HepG2 (cell line): ENCODE data around the gene TRIM59. TPM values are rescaled to one million over a fixed set of nuclear protein-coding genes. Genes with fewer than 3 reads are reported as not detected.
"Not testable (repeated sequence)": the region's sequence is repeated elsewhere in the genome, so short reads cannot be mapped to it uniquely, and the experiment has no call there.

ENCODE experiments used
- ATAC-seq: fragments of 200-7000 bp; cut with Tn5 transposase; 3 replicates; pipeline ENCODE4 v1.9.1; 2020; ENCODE audit warnings: mild to moderate bottlenecking, moderate library complexity
- BruUV-seq: library from RNA; stranded (reverse); fragments of 400-500 nt; replicated peaks from 2 replicates; lab custom pipeline; 2021; lab: Mats Ljungman, UMichigan
- CTCF ChIA-PET: fragments of 300-600 bp; formaldehyde crosslinking; extraction: SDS; loops from one replicate; lab custom pipeline; 2021; ENCODE audit warnings: low total read pairs, inconsistent platforms, low intra/inter-chr PET ratio; lab: Yijun Ruan, JAX
- POLR2A ChIA-PET: fragments of 350-600 bp; sonication (Branson Sonifier 250); formaldehyde crosslinking; loops from one replicate; lab custom pipeline; 2020; ENCODE audit warnings: antibody characterized with exemption, inconsistent platforms; lab: Yijun Ruan, JAX
- DNase-seq: peaks from one replicate; pipeline ENCODE4 v3.0.0-alpha.2; 2015; ENCODE audit warnings: low spot score
- FAIRE-seq: peaks from 3 replicates; lab custom pipeline; 2011; peaks lifted over from hg19 to GRCh38; lab: Jason Lieb, UNC
- H2AFZ ChIP-seq: one replicate; pipeline ENCODE4 v1.6.1; 2011; ENCODE audit warnings: low read length, inconsistent platforms
- H3K27ac ChIP-seq: fragments of 300-600 bp; 3 replicates; pipeline ENCODE4 v1.8.0; 2011; ENCODE audit warnings: mixed run types, mild to moderate bottlenecking, mixed read lengths, low read length, inconsistent platforms; ENCODE audit not compliant: insufficient read depth; ENCODE audit errors: extremely low read length
- H3K27me3 ChIP-seq, 2 experiments: fragments of 200-600 bp in 1 of 2; 2 replicates in 1 of 2; 3 replicates in 1 of 2; pipeline versions ENCODE4 v1.6.0 to v1.8.0; 2011; ENCODE audit warnings: low read length in 2 of 2, mild to moderate bottlenecking in 2 of 2, moderate library complexity in 2 of 2, inconsistent platforms in 1 of 2; ENCODE audit not compliant: insufficient read depth in 2 of 2, control insufficient read depth in 1 of 2
- H3K36me3 ChIP-seq, 2 experiments: fragments of 200-600 bp in 1 of 2; replicated peaks in 1 of 2; 2 replicates in 1 of 2; 3 replicates in 1 of 2; pipeline versions ENCODE4 v1.5.1 to v1.8.0; 2011; ENCODE audit warnings: low read length in 2 of 2, inconsistent platforms in 1 of 2; ENCODE audit not compliant: insufficient read depth in 2 of 2, control insufficient read depth in 1 of 2
- H3K4me1 ChIP-seq: 2 replicates; pipeline ENCODE4 v1.5.1; 2012; ENCODE audit warnings: low read length, inconsistent platforms; ENCODE audit not compliant: insufficient read depth
- H3K4me2 ChIP-seq: 2 replicates; pipeline ENCODE4 v1.6.0; 2011; ENCODE audit warnings: low read depth, low read length, inconsistent platforms
- H3K4me3 ChIP-seq, 3 experiments: fragments of 200-600 bp in 1 of 3; sonication (generic), shearing (Covaris generic) in 1 of 3; replicated peaks in 1 of 3; 2 replicates each; pipeline ENCODE4 v1.5.1; 2011 to 2016; ENCODE audit warnings: low read length in 3 of 3, inconsistent platforms in 2 of 3, low read depth in 2 of 3, mild to moderate bottlenecking in 2 of 3, control low read depth in 1 of 3, mixed read lengths in 1 of 3; ENCODE audit not compliant: insufficient read depth in 1 of 3
- H3K79me2 ChIP-seq: one replicate; pipeline ENCODE4 v1.6.1; 2011; ENCODE audit warnings: low read length, inconsistent platforms; ENCODE audit not compliant: insufficient read depth
- H3K9ac ChIP-seq: 2 replicates; pipeline ENCODE4 v1.6.0; 2011; ENCODE audit warnings: mild to moderate bottlenecking, low read depth, low read length, inconsistent platforms; ENCODE audit not compliant: insufficient read depth
- H3K9me3 ChIP-seq: 2 replicates; pipeline ENCODE4 v1.5.1; 2012; ENCODE audit warnings: mild to moderate bottlenecking, low read length
- H4K20me1 ChIP-seq: 2 replicates; pipeline ENCODE4 v1.6.0; 2011; ENCODE audit warnings: inconsistent platforms, mild to moderate bottlenecking, low read length, moderate library complexity; ENCODE audit not compliant: insufficient read depth
- HNF4G ChIP-seq, 2 experiments: sonication (generic) in 1 of 2; formaldehyde crosslinking in 1 of 2; IDR thresholded peaks; 2 replicates each; pipeline versions ENCODE4 v1.4.0 to v1.6.1; 2011 to 2020; ENCODE audit warnings: borderline replicate concordance in 2 of 2, low read depth in 2 of 2, mild to moderate bottlenecking in 2 of 2, low read length in 1 of 2, missing genetic modification reagents in 1 of 2, moderate library complexity in 1 of 2
- JUN ChIP-seq: sonication (generic); formaldehyde crosslinking; IDR thresholded peaks from 2 replicates; pipeline ENCODE4 v1.4.0; 2020; ENCODE audit warnings: mild to moderate bottlenecking, missing genetic modification reagents
- KDM3A ChIP-seq: IDR thresholded peaks from 2 replicates; pipeline ENCODE4 v1.6.1; 2018; ENCODE audit warnings: low read depth, missing compliant biosample characterization
- KLF15 ChIP-seq: sonication (generic); formaldehyde crosslinking; IDR thresholded peaks from 2 replicates; pipeline ENCODE4 v1.8.1; 2023; ENCODE audit warnings: borderline replicate concordance, mild to moderate bottlenecking, inconsistent platforms, missing genetic modification reagents, mixed read lengths
- PLSCR1 ChIP-seq: sonication (generic); formaldehyde crosslinking; IDR thresholded peaks from 2 replicates; pipeline ENCODE4 v1.5.0; 2020; ENCODE audit warnings: missing genetic modification reagents, mild to moderate bottlenecking, borderline replicate concordance
- TCF7 ChIP-seq: sonication (generic); IDR thresholded peaks from 2 replicates; pipeline ENCODE4 v1.6.1; 2016; ENCODE audit warnings: antibody characterized with exemption, low read depth
- ZNF652 ChIP-seq: IDR thresholded peaks from 2 replicates; pipeline ENCODE4 v1.6.1; 2016; ENCODE audit warnings: low read depth, borderline replicate concordance
- ZNF670 ChIP-seq: sonication (generic); formaldehyde crosslinking; IDR thresholded peaks from 2 replicates; pipeline ENCODE4 v1.8.0; 2022; ENCODE audit warnings: mild to moderate bottlenecking, missing genetic modification reagents, borderline replicate concordance
- ZNF776 ChIP-seq: sonication (generic); formaldehyde crosslinking; IDR thresholded peaks from 2 replicates; pipeline ENCODE4 v1.4.0; 2020; ENCODE audit warnings: mild to moderate bottlenecking, missing genetic modification reagents
- WGBS: methylation state at CpG from one replicate; pipeline ENCODE4 v1.1.6; 2017; ENCODE audit warnings: low lambda C conversion rate; 5-methylcytosine and 5-hydroxymethylcytosine counted together
- in situ Hi-C: cut with HindIII; loops from 2 replicates; pipeline ENCODE4 v1.10.0; 2017; ENCODE audit warnings: low pct_unique_long_range_greater_than_20kb; ENCODE audit not compliant: extremely low pct_ligation_motif_present
- intact Hi-C: fragments of 100-400 bp; cut with micrococcal nuclease; formaldehyde crosslinking; loops from one replicate; pipeline ENCODE4 v1.10.0; 2022; ENCODE audit not compliant: unreplicated experiment
- polyA plus RNA-seq, 8 experiments: library from polyadenylated mRNA; depleted of rRNA in 3 of 8; stranded (reverse) in 7 of 8; unstranded in 1 of 8; fragments of >200 nt; fragmentation: Illumina TruSeq in 4 of 8; extraction: Trizol in 4 of 8; gene quantifications; 2 replicates each; pipeline versions ENCODE4 v1.2.1 to v1.2.3, GENCODE V29; 2011 to 2016; ENCODE audit warnings: low read depth in 4 of 8, missing spikeins in 1 of 8, mixed read lengths in 1 of 8; ENCODE audit not compliant: insufficient read depth in 1 of 8
- total RNA-seq, 5 experiments: library from RNA; depleted of rRNA; stranded (reverse); fragments of >200 nt; fragmentation: Illumina TruSeq; extraction: Trizol; gene quantifications; 2 replicates each; pipeline ENCODE4 v1.2.3, GENCODE V29; 2016; ENCODE audit warnings: low read depth in 1 of 5
- TF ChIP-seq, protein P1 (sequence below): sonication (generic); formaldehyde crosslinking; IDR thresholded peaks from 2 replicates; pipeline ENCODE4 v1.4.0; 2020; ENCODE audit warnings: missing genetic modification reagents
- TF ChIP-seq, protein P2 (sequence below): sonication (generic); formaldehyde crosslinking; IDR thresholded peaks from 2 replicates; pipeline ENCODE4 v1.4.0; 2020; ENCODE audit warnings: mild to moderate bottlenecking, missing genetic modification reagents

The TRIM59 gene
- total and polyA plus RNA-seq, 2 of the 13 experiments (the other 11 are each of a cell fraction or from before 2014, with no cell fraction given), result 1.3 to 3.2 TPM

DNA sequence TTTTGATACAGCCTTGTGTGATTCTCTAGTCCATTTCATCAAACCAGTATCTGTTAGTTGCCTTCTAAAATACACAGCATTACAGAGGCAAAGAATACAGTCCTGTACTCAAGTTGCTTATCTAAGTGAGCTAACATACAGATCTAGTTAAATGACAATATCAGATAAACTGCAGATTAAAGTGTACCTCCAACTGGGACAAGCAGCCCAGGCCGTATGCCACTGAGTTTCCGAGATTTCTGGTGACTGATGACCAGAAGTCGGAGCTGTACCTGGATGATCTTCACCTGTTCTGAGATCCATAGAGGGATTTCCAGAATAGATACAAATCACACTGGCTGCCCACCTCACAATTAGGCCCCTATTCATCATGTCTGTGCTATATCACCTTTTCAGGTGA lies 6.3 kb upstream of the TRIM59 start (continued):
- TF ChIP-seq, protein P1, sequence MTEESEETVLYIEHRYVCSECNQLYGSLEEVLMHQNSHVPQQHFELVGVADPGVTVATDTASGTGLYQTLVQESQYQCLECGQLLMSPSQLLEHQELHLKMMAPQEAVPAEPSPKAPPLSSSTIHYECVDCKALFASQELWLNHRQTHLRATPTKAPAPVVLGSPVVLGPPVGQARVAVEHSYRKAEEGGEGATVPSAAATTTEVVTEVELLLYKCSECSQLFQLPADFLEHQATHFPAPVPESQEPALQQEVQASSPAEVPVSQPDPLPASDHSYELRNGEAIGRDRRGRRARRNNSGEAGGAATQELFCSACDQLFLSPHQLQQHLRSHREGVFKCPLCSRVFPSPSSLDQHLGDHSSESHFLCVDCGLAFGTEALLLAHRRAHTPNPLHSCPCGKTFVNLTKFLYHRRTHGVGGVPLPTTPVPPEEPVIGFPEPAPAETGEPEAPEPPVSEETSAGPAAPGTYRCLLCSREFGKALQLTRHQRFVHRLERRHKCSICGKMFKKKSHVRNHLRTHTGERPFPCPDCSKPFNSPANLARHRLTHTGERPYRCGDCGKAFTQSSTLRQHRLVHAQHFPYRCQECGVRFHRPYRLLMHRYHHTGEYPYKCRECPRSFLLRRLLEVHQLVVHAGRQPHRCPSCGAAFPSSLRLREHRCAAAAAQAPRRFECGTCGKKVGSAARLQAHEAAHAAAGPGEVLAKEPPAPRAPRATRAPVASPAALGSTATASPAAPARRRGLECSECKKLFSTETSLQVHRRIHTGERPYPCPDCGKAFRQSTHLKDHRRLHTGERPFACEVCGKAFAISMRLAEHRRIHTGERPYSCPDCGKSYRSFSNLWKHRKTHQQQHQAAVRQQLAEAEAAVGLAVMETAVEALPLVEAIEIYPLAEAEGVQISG, result no peak
- TF ChIP-seq HNF4G (IDR thresholded peaks at IDR 0.05; ENCODE audit: borderline replicate concordance, low read depth, low read length) (no peak), HNF4G (CRISPR knock-in tag; IDR thresholded peaks at IDR 0.05; ENCODE audit: borderline replicate concordance, low read depth) (no peak), ZNF652 (no peak), ZNF776 (CRISPR knock-in tag) (no peak), KDM3A (CRISPR knock-in tag) (no peak)
- TF ChIP-seq, protein P2, sequence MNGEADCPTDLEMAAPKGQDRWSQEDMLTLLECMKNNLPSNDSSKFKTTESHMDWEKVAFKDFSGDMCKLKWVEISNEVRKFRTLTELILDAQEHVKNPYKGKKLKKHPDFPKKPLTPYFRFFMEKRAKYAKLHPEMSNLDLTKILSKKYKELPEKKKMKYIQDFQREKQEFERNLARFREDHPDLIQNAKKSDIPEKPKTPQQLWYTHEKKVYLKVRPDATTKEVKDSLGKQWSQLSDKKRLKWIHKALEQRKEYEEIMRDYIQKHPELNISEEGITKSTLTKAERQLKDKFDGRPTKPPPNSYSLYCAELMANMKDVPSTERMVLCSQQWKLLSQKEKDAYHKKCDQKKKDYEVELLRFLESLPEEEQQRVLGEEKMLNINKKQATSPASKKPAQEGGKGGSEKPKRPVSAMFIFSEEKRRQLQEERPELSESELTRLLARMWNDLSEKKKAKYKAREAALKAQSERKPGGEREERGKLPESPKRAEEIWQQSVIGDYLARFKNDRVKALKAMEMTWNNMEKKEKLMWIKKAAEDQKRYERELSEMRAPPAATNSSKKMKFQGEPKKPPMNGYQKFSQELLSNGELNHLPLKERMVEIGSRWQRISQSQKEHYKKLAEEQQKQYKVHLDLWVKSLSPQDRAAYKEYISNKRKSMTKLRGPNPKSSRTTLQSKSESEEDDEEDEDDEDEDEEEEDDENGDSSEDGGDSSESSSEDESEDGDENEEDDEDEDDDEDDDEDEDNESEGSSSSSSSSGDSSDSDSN (CRISPR knock-in tag), result no peak

- no peak overlapping the region for H3K27ac ChIP-seq
- FAIRE-seq (no peak), DNase-seq (no peak), ATAC-seq (no peak)
- 0 out of 2 replicates have a peak, but pooled peaks cover 5% of the 10 kb centered on the region for H3K4me1 ChIP-seq
- H4K20me1 ChIP-seq, result no peaks in the 10 kb centered on the region
- H3K9ac ChIP-seq, result no peak overlapping the region
- in situ Hi-C loops, result no loop called here
- intact Hi-C loops, result no loop called here
- ChIA-PET CTCF (no interaction called here), POLR2A (no interaction called here)
- WGBS, result 39% methylated on average over 1 of the region's 1 CpG
- TF ChIP-seq PLSCR1 (CRISPR knock-in tag) (no peak), JUN (CRISPR knock-in tag) (no peak), KLF15 (CRISPR knock-in tag) (no peak), ZNF670 (no peak), TCF7 (no peak)
- H3K4me3 ChIP-seq, result no peak overlapping the region
- peaks cover 0 to 8% of the 10 kb centered on the region in 2 experiments; a peak in 4 of 5 replicates for H3K27me3 ChIP-seq
- H2AFZ ChIP-seq, result no peak overlapping the region
- no TSS peak for BruUV-seq
- H3K9me3 ChIP-seq, result no peaks in the 10 kb centered on the region
- H3K36me3 ChIP-seq, result no peaks in the 10 kb centered on the region
- H3K79me2 ChIP-seq, result no peaks in the 10 kb centered on the region
- no peak overlapping the region for H3K4me2 ChIP-seq
Observed at GRCh38 chr3:160454995-160455394, 5.4 kb upstream of the TRIM59 start.

DNA sequence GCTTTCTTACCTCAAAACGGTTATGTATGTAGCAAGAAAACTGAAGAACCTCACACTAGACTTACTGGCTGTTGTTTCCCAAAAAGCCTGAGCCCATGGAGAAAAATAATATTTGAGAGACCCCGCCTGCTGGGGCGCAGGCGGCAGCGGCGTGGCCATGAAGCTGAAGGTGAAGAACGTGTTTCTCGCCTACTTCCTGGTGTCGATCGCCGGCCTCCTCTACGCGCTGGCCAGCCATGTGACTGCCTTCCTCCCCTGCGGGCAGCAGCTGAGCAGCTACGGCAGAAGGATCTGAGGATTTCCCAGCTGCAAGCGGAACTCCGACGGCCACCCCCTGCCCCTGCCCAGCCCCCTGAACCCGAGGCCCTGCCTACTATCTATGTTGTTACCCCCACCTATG lies 2.7 kb upstream of the TRIM59 start:
- in situ Hi-C loops, ATAC-seq, H4K20me1 ChIP-seq, H3K79me2 ChIP-seq, H3K27ac ChIP-seq, FAIRE-seq, H3K4me2 ChIP-seq, H3K36me3 ChIP-seq, H3K4me3 ChIP-seq, POLR2A ChIA-PET, H3K27me3 ChIP-seq, intact Hi-C loops, CTCF ChIA-PET, H3K9me3 ChIP-seq, BruUV-seq, H3K9ac ChIP-seq, H2AFZ ChIP-seq, DNase-seq: not testable (repeated sequence)
- 86% methylated on average over 15 of the region's 19 CpGs for WGBS
- H3K4me1 ChIP-seq, result 0 out of 2 replicates have a peak, but pooled peaks cover 11% of the 10 kb centered on the region
